ENCODE data around the gene ELF1.

- TF ChIP-seq RAD21 (conservative IDR thresholded peaks at IDR 0.05 in 1 of 2, IDR thresholded peaks at IDR 0.05 in 1 of 2) (no peak), NR3C1 (IDR thresholded peaks at IDR 0.05) (no peak), CTCF (IDR thresholded peaks at IDR 0.05) (no peak), REST (IDR thresholded peaks at IDR 0.05) (no peak), CHD4 (IDR thresholded peaks at IDR 0.05; ENCODE audit: borderline replicate concordance) (no peak), MAZ (IDR thresholded peaks at IDR 0.05; ENCODE audit: borderline replicate concordance, low read depth, low read length) (no peak)
Measured at GRCh38 chr13:41064493-41064892, 45.4 kb upstream of the ELF1 start.
